Measurements from ENCODE around the gene BCL2L11. TPM values are rescaled to one million over a fixed set of nuclear protein-coding genes. Genes with fewer than 3 reads are reported as not detected.

Gene BCL2L11
- total RNA-seq, 1 experiment from 2014 or later, result 21.2 TPM

DNA sequence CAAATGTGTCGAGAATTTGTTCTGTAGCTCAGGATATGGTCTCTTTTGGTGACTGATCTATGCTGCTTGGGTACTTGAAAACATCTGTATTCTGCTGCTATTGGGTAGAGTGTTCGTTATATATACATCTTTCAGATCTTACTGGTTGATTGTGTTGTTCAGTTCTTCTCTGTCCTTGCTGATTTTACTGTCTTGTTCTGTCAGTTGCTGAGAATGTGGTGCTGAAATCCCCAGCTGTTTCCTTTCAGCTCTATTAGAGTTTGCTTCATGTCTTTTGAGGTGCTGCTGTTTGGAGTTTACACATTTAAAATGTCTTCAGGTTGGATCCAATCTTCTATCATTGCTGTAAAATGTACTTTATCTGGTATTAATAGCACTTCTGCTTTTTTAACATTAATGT lies 12.9 kb downstream of the BCL2L11 start:
- Histone ChIP-seq H3K4me1 (ENCODE audit: insufficient read depth, low read length) (no peaks in the 10 kb centered on the region), H3K27me3 (ENCODE audit: insufficient read depth, low read length) (no peaks in the 10 kb centered on the region), H2BK5ac (ENCODE audit: insufficient read length, low read length) (no peak overlapping the region), H2BK20ac (ENCODE audit: low read depth, low read length, poor library complexity, severe bottlenecking) (no peak overlapping the region), H4K5ac (ENCODE audit: insufficient read length, low read depth, low read length) (no peak overlapping the region), H3K18ac (ENCODE audit: insufficient read length, low read depth, low read length) (no peak overlapping the region), H3K79me1 (ENCODE audit: insufficient read depth, low read depth, low read length, poor library complexity, severe bottlenecking) (no peaks in the 10 kb centered on the region), H4K20me1 (ENCODE audit: control insufficient read depth, insufficient read depth, insufficient read length) (no peaks in the 10 kb centered on the region), H3K4me2 (ENCODE audit: insufficient read depth, insufficient read length, low read length) (no peak overlapping the region), H3K79me2 (ENCODE audit: insufficient read depth, low read length) (peaks cover 2% of the 10 kb centered on the region; the same call in 1 of the 2 replicates), H2BK15ac (ENCODE audit: low read depth, low read length) (no peak overlapping the region), H3K27ac (ENCODE audit: insufficient read length, low read depth, low read length) (no peak overlapping the region), H3K56ac (ENCODE audit: insufficient read length, low read depth, low read length) (no peak overlapping the region), H4K91ac (ENCODE audit: insufficient read length, low read depth, low read length) (no peak overlapping the region), H3K9me3 (ENCODE audit: control insufficient read depth, low read depth, low read length) (no peaks in the 10 kb centered on the region), H3K9ac (ENCODE audit: extremely low read depth, insufficient read length, low read length) (no peak overlapping the region), H3K23ac (ENCODE audit: insufficient read length, low read depth, low read length) (no peak overlapping the region), H2AFZ (ENCODE audit: low read length) (no peak overlapping the region), H2BK120ac (ENCODE audit: low read depth, low read length, poor library complexity, severe bottlenecking) (no peak overlapping the region), H4K8ac (replicated peaks; ENCODE audit: insufficient read length, low read depth, low read length) (no peak overlapping the region), H3K4ac (ENCODE audit: low read depth, low read length) (no peak overlapping the region), H3T11ph (ENCODE audit: low read length) (no peak overlapping the region), H2BK12ac (ENCODE audit: insufficient read length, low read depth, low read length) (no peak overlapping the region), H2AK5ac (ENCODE audit: insufficient read length, low read length) (no peak overlapping the region), H3K23me2 (ENCODE audit: insufficient read length, low read depth, low read length, poor library complexity, severe bottlenecking) (no peaks in the 10 kb centered on the region), H3K14ac (ENCODE audit: insufficient read depth, low read length) (no peak overlapping the region)
- no peak for DNase-seq
- TF ChIP-seq, protein P1, sequence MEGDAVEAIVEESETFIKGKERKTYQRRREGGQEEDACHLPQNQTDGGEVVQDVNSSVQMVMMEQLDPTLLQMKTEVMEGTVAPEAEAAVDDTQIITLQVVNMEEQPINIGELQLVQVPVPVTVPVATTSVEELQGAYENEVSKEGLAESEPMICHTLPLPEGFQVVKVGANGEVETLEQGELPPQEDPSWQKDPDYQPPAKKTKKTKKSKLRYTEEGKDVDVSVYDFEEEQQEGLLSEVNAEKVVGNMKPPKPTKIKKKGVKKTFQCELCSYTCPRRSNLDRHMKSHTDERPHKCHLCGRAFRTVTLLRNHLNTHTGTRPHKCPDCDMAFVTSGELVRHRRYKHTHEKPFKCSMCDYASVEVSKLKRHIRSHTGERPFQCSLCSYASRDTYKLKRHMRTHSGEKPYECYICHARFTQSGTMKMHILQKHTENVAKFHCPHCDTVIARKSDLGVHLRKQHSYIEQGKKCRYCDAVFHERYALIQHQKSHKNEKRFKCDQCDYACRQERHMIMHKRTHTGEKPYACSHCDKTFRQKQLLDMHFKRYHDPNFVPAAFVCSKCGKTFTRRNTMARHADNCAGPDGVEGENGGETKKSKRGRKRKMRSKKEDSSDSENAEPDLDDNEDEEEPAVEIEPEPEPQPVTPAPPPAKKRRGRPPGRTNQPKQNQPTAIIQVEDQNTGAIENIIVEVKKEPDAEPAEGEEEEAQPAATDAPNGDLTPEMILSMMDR (conservative IDR thresholded peaks at IDR 0.05), result no peak
- Mint-ChIP-seq H3K27me3 (ENCODE audit: low read depth) (no peaks in the 10 kb centered on the region), H3K27ac (no peak overlapping the region), H3K9me3 (no peaks in the 10 kb centered on the region), H3K36me3 (ENCODE audit: insufficient read depth in 1 of 3, low read depth in 3 of 3) (peaks cover 25 to 69% (median 44%) of the 10 kb centered on the region in 3 experiments), H3K4me3 (no peak overlapping the region), H3K4me1 (peaks cover 11 to 32% of the 10 kb centered on the region in 2 experiments)
- WGBS (ENCODE audit: extremely low coverage, insufficient read length, low lambda C conversion rate), result no CpG with 5 or more reads among the region's 2 CpGs

All from H9 (cell line).